ENCODE measurements around the gene TNRC6B. TPM values are rescaled to one million over a fixed set of nuclear protein-coding genes. Genes with fewer than 3 reads are reported as not detected.
A peak's percentile ranks its signal among the peaks of the same experiment; 100 is the strongest.

TNRC6B gene
- total RNA-seq, 1 experiment from 2014 or later = 58.1 TPM

DNA sequence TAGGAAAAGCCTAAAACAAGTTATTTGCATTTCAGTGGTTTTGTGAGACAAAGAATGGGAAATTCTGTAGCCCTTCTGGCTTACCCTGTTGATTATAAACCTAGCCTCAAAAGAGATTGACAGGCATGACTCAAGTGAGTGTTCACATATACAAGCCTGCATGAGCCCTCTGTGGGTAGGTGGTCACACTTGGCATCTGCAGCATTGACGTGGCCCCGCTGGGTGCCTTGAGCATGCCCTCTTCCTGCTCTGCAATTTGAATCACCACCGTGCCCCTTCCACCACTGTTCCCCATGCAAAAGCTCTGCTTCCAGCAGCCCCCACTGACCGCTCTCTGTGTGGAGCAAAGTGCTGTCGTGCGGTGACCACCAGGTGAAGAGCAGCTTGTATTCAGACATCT, 147.6 kb downstream of the TNRC6B start:
- no peaks in the 10 kb centered on the region for H3K27me3 ChIP-seq (ENCODE audit: insufficient read depth, low read length)
- H3K18ac ChIP-seq (ENCODE audit: insufficient read length, low read depth, low read length) = no peak overlapping the region
- no peak overlapping the region for H4K5ac ChIP-seq (ENCODE audit: insufficient read length, low read depth, low read length)
- no peak overlapping the region for H3K4me2 ChIP-seq (ENCODE audit: insufficient read depth, insufficient read length, low read length)
- H2BK120ac ChIP-seq (ENCODE audit: low read depth, low read length, poor library complexity, severe bottlenecking) = no peak overlapping the region
- no peak overlapping the region; a peak in 1 of 5 replicates for H3K4me3 Mint-ChIP-seq
- no peak for DNase-seq
- no peak overlapping the region for H3K56ac ChIP-seq (ENCODE audit: insufficient read length, low read depth, low read length)
- no peak overlapping the region for H4K8ac ChIP-seq (replicated peaks; ENCODE audit: insufficient read length, low read depth, low read length)
- peaks cover 15 to 56% (median 48%) of the 10 kb centered on the region in 3 experiments; a peak in 6 of 7 replicates for H3K36me3 Mint-ChIP-seq (ENCODE audit: insufficient read depth in 1 of 3, low read depth in 3 of 3)
- H3K23ac ChIP-seq (ENCODE audit: insufficient read length, low read depth, low read length) = no peak overlapping the region
- TF ChIP-seq, protein P1, sequence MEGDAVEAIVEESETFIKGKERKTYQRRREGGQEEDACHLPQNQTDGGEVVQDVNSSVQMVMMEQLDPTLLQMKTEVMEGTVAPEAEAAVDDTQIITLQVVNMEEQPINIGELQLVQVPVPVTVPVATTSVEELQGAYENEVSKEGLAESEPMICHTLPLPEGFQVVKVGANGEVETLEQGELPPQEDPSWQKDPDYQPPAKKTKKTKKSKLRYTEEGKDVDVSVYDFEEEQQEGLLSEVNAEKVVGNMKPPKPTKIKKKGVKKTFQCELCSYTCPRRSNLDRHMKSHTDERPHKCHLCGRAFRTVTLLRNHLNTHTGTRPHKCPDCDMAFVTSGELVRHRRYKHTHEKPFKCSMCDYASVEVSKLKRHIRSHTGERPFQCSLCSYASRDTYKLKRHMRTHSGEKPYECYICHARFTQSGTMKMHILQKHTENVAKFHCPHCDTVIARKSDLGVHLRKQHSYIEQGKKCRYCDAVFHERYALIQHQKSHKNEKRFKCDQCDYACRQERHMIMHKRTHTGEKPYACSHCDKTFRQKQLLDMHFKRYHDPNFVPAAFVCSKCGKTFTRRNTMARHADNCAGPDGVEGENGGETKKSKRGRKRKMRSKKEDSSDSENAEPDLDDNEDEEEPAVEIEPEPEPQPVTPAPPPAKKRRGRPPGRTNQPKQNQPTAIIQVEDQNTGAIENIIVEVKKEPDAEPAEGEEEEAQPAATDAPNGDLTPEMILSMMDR (conservative IDR thresholded peaks at IDR 0.05) = 0 out of 3 replicates have a peak, but pooled peaks have one; percentile 10
- H2BK15ac ChIP-seq (ENCODE audit: low read depth, low read length) = no peak overlapping the region
- H4K91ac ChIP-seq (ENCODE audit: insufficient read length, low read depth, low read length) = no peak overlapping the region
- H3K14ac ChIP-seq (ENCODE audit: insufficient read depth, low read length) = no peak overlapping the region
- no peak overlapping the region for H2BK20ac ChIP-seq (ENCODE audit: low read depth, low read length, poor library complexity, severe bottlenecking)
- H2BK5ac ChIP-seq (ENCODE audit: insufficient read length, low read length) = no peak overlapping the region
- no peak overlapping the region for H2BK12ac ChIP-seq (ENCODE audit: insufficient read length, low read depth, low read length)
- H3K9me3 ChIP-seq (ENCODE audit: control insufficient read depth, low read depth, low read length) = no peaks in the 10 kb centered on the region
- peaks cover 43 to 58% of the 10 kb centered on the region in 2 experiments for H3K4me1 Mint-ChIP-seq
- no peak overlapping the region for H3K27ac ChIP-seq (ENCODE audit: insufficient read length, low read depth, low read length)
- H2AFZ ChIP-seq (ENCODE audit: low read length) = no peak overlapping the region
- WGBS (ENCODE audit: extremely low coverage, insufficient read length, low lambda C conversion rate) = no CpG with 5 or more reads among the region's 6 CpGs
- H3K27ac Mint-ChIP-seq = peak overlapping the region; percentile 75 to 84 (median 79); a peak in 6 of 7 replicates
- H4K20me1 ChIP-seq (ENCODE audit: control insufficient read depth, insufficient read depth, insufficient read length) = peaks cover 2% of the 10 kb centered on the region
- H3K4me1 ChIP-seq (ENCODE audit: insufficient read depth, low read length) = peaks cover 5% of the 10 kb centered on the region; the same call in 1 of the 2 replicates
- no peaks in the 10 kb centered on the region for H3K79me2 ChIP-seq (ENCODE audit: insufficient read depth, low read length)
- H3K9ac ChIP-seq (ENCODE audit: extremely low read depth, insufficient read length, low read length) = no peak overlapping the region
- no peak overlapping the region for H2AK5ac ChIP-seq (ENCODE audit: insufficient read length, low read length)
- H3K4ac ChIP-seq (ENCODE audit: low read depth, low read length) = no peak overlapping the region
- no peaks in the 10 kb centered on the region for H3K79me1 ChIP-seq (ENCODE audit: insufficient read depth, low read depth, low read length, poor library complexity, severe bottlenecking)
- no peaks in the 10 kb centered on the region; the same call in 1 of the 2 replicates for H3K27me3 Mint-ChIP-seq (ENCODE audit: low read depth)
- no peaks in the 10 kb centered on the region for H3K23me2 ChIP-seq (ENCODE audit: insufficient read length, low read depth, low read length, poor library complexity, severe bottlenecking)
- H3T11ph ChIP-seq (ENCODE audit: low read length) = no peak overlapping the region
- H3K9me3 Mint-ChIP-seq = no peaks in the 10 kb centered on the region

Data from H9 (cell line).